ENCODE measurements around the gene KCNA5. TPM values are rescaled to one million over a fixed set of nuclear protein-coding genes. Genes with fewer than 3 reads are reported as not detected.

The KCNA5 gene
- total and polyA plus RNA-seq, 2 donors (not counting 1 experiment from before 2014, with no cell fraction given) = 0.20 to 0.72 TPM

GRCh38 chr12:5017638-5018348 is 25.9 kb upstream of the KCNA5 start:
- Histone ChIP-seq H3K9me3 (ENCODE audit: control extremely low read depth in 1 of 3, control insufficient read depth in 2 of 3, insufficient read depth in 1 of 3, low read length in 2 of 3) (no peaks in the 10 kb centered on the region), H3K9ac (ENCODE audit: low read length) (no peak overlapping the region), H3K4me1 (ENCODE audit: control insufficient read depth in 2 of 2, insufficient read depth in 2 of 2, low read length in 2 of 2) (no peaks in the 10 kb centered on the region), H3K27me3 (replicated peaks in 1 of 4; ENCODE audit: control extremely low read depth in 1 of 4, control insufficient read depth in 3 of 4, insufficient read depth in 4 of 4, low read length in 3 of 4) (peaks cover 0 to 9% (median 0%) of the 10 kb centered on the region in 4 experiments), H3K4me3 (ENCODE audit: control extremely low read depth in 1 of 5, extremely low read depth in 1 of 5, insufficient read depth in 1 of 5, low read depth in 2 of 5, low read length in 4 of 5) (no peak overlapping the region), H3K36me3 (replicated peaks in 1 of 2; ENCODE audit: control extremely low read depth in 1 of 2, control insufficient read depth in 1 of 2, extremely low read depth in 1 of 2, insufficient read depth in 2 of 2, low read length in 1 of 2) (no peaks in the 10 kb centered on the region), H3K4me2 (replicated peaks; ENCODE audit: low read depth, low read length, poor library complexity, severe bottlenecking) (no peak overlapping the region), H4K20me1 (ENCODE audit: control insufficient read depth, insufficient read depth, low read length, poor library complexity, severe bottlenecking) (no peaks in the 10 kb centered on the region), H3K79me2 (ENCODE audit: control insufficient read depth, insufficient read depth, low read length) (no peaks in the 10 kb centered on the region), H3K27ac (ENCODE audit: low read length in 2 of 2) (no peak overlapping the region), H2AFZ (ENCODE audit: insufficient read depth, low read depth, low read length, poor library complexity, severe bottlenecking) (no peak overlapping the region)
- Mint-ChIP-seq H3K4me1 (no peaks in the 10 kb centered on the region), H3K27ac (no peak overlapping the region), H3K27me3 (peaks cover 27% of the 10 kb centered on the region), H3K9me3 (ENCODE audit: insufficient read depth) (no peaks in the 10 kb centered on the region), H3K4me3 (no peak overlapping the region)
- no peak for DNase-seq
- WGBS (ENCODE audit: insufficient coverage) = 83% methylated on average over 21 of the region's 24 CpGs
- no peak for ATAC-seq (ENCODE audit: low read depth)
- intact Hi-C loops (cut with micrococcal nuclease) = no loop called here
- TF ChIP-seq EZH2 (IDR thresholded peaks at IDR 0.05; ENCODE audit: borderline replicate concordance, insufficient read depth, low read depth, low read length, poor library complexity, severe bottlenecking) = no peak
- TF ChIP-seq CTCF (IDR thresholded peaks at IDR 0.05) = no peak
- CTCF ChIA-PET = interaction anchor here (13.5 kb wide), 1 partner anchor 66 kb away, joined by 327 read pairs; no protein-coding TSS in a partner anchor
- POLR2A ChIA-PET = no interaction called here

- no peak overlapping the region for H2AFZ ChIP-seq (ENCODE audit: insufficient read depth, low read depth, low read length, poor library complexity, severe bottlenecking)
- no peaks in the 10 kb centered on the region for H3K79me2 ChIP-seq (ENCODE audit: control insufficient read depth, insufficient read depth, low read length)
- no peaks in the 10 kb centered on the region for H3K9me3 ChIP-seq (ENCODE audit: control extremely low read depth in 1 of 3, control insufficient read depth in 2 of 3, insufficient read depth in 1 of 3, low read length in 2 of 3)
- Mint-ChIP-seq H3K9me3 (ENCODE audit: insufficient read depth) (no peaks in the 10 kb centered on the region), H3K27me3 (peaks cover 29% of the 10 kb centered on the region), H3K4me1 (no peaks in the 10 kb centered on the region), H3K27ac (no peak overlapping the region), H3K4me3 (no peak overlapping the region)
- DNase-seq (no peak), ATAC-seq (ENCODE audit: low read depth) (no peak)
- TF ChIP-seq EZH2 (IDR thresholded peaks at IDR 0.05; ENCODE audit: borderline replicate concordance, insufficient read depth, low read depth, low read length, poor library complexity, severe bottlenecking) (no peak), CTCF (IDR thresholded peaks at IDR 0.05) (no peak)
- H3K4me2 ChIP-seq (replicated peaks; ENCODE audit: low read depth, low read length, poor library complexity, severe bottlenecking) = no peak overlapping the region
- ChIA-PET POLR2A (no interaction called here), CTCF (interaction anchor here (13.5 kb wide), 1 partner anchor 65 kb away, joined by 327 read pairs; no protein-coding TSS in a partner anchor)
- 100% methylated on average over 1 of the region's 3 CpGs for WGBS (ENCODE audit: insufficient coverage)
- no peaks in the 10 kb centered on the region for H4K20me1 ChIP-seq (ENCODE audit: control insufficient read depth, insufficient read depth, low read length, poor library complexity, severe bottlenecking)
- H3K36me3 ChIP-seq (replicated peaks in 1 of 2; ENCODE audit: control extremely low read depth in 1 of 2, control insufficient read depth in 1 of 2, extremely low read depth in 1 of 2, insufficient read depth in 2 of 2, low read length in 1 of 2) = no peaks in the 10 kb centered on the region
- intact Hi-C loops (cut with micrococcal nuclease) = no loop called here
- no peak overlapping the region for H3K4me3 ChIP-seq (ENCODE audit: control extremely low read depth in 1 of 5, extremely low read depth in 1 of 5, insufficient read depth in 1 of 5, low read depth in 2 of 5, low read length in 4 of 5)
- H3K27me3 ChIP-seq (replicated peaks in 1 of 4; ENCODE audit: control extremely low read depth in 1 of 4, control insufficient read depth in 3 of 4, insufficient read depth in 4 of 4, low read length in 3 of 4) = peaks cover 0 to 9% (median 0%) of the 10 kb centered on the region in 4 experiments
- no peak overlapping the region for H3K9ac ChIP-seq (ENCODE audit: low read length)
- no peaks in the 10 kb centered on the region for H3K4me1 ChIP-seq (ENCODE audit: control insufficient read depth in 2 of 2, insufficient read depth in 2 of 2, low read length in 2 of 2)
- no peak overlapping the region for H3K27ac ChIP-seq (ENCODE audit: low read length in 2 of 2)
Observed at GRCh38 chr12:5018677-5019076, 25.0 kb upstream of the KCNA5 start.

Measured in B cell (primary cell).